BLaER1 treated with 17β-estradiol and CSF1 and Interleukin-3, amounts not matched to agents 10 nM and 100 nM (cell line): ENCODE results near the gene KCNAB2.

Source experiments
- H3K27ac ChIP-seq, 11 experiments: shearing (Covaris generic); formaldehyde crosslinking; 2 replicates each; pipeline ENCODE4 v1.8.1; 2022
- H3K27me3 ChIP-seq, 11 experiments: shearing (Covaris generic); formaldehyde crosslinking; 2 replicates each; pipeline ENCODE4 v1.8.1; 2022
- H3K36me3 ChIP-seq, 11 experiments: shearing (Covaris generic); formaldehyde crosslinking; 2 replicates each; pipeline ENCODE4 v1.8.1; 2022
- H3K4me1 ChIP-seq, 10 experiments: shearing (Covaris generic); formaldehyde crosslinking; 2 replicates each; pipeline ENCODE4 v1.8.1; 2022
- H3K4me2 ChIP-seq, 11 experiments: shearing (Covaris generic); formaldehyde crosslinking; 2 replicates each; pipeline ENCODE4 v1.8.1; 2022
- H3K4me3 ChIP-seq, 10 experiments: shearing (Covaris generic); formaldehyde crosslinking; 2 replicates each; pipeline ENCODE4 v1.8.1; 2022
- H3K9ac ChIP-seq, 11 experiments: shearing (Covaris generic); formaldehyde crosslinking; 2 replicates each; pipeline ENCODE4 v1.8.1; 2022
- H3K9me3 ChIP-seq, 11 experiments: shearing (Covaris generic); formaldehyde crosslinking; replicated peaks in 1 of 11; 2 replicates each; pipeline ENCODE4 v1.8.1; 2022
- H4K20me1 ChIP-seq, 11 experiments: shearing (Covaris generic); formaldehyde crosslinking; 2 replicates each; pipeline ENCODE4 v1.8.1; 2022
- Cebpa-rat ChIP-seq, 11 experiments: shearing (Covaris generic); IDR thresholded peaks; 2 replicates each; pipeline ENCODE4 v1.8.1; 2022

The KCNAB2 gene

DNA sequence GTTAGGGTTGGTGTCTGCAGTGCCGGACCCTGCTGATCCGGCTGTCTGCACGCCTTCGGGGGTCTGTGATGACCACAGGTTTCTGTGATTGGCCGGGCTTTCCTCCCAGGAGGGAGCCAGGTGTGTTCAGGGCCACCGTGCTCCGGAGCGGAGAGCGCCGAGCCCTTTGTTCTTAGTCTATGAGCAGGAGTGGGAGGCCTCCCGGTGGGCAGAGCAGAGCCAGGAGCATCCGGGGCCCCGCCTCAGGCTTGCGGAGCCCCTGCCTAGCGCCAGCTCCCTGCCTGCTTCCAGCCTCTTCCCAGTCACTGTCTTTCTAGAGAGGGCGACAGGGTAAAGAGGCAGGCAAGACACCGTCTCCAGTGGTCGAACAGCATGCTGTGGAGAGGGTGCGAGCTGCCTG, 31.8 kb downstream of the KCNAB2 start:
- Histone ChIP-seq H3K27me3 (no peaks in the 10 kb centered on the region), H3K36me3 (peaks cover 70 to 100% (median 100%) of the 10 kb centered on the region in 11 experiments), H3K4me1 (peaks cover 0 to 47% (median 39%) of the 10 kb centered on the region in 10 experiments; a peak in 15 of 20 replicates), H3K4me3 (no peak overlapping the region), H3K9me3 (no peaks in the 10 kb centered on the region), H3K4me2 (peak overlapping the region in 2 of 11 experiments; percentile 45 to 63; a peak in 3 of 22 replicates), H4K20me1 (peaks cover 66 to 100% (median 100%) of the 10 kb centered on the region in 11 experiments), H3K27ac (no peak overlapping the region), H3K9ac (peak overlapping the region in 2 of 11 experiments; percentile 30; a peak in 1 of 22 replicates)
- no peak for TF ChIP-seq Cebpa-rat (IDR thresholded peaks at IDR 0.05)

DNA sequence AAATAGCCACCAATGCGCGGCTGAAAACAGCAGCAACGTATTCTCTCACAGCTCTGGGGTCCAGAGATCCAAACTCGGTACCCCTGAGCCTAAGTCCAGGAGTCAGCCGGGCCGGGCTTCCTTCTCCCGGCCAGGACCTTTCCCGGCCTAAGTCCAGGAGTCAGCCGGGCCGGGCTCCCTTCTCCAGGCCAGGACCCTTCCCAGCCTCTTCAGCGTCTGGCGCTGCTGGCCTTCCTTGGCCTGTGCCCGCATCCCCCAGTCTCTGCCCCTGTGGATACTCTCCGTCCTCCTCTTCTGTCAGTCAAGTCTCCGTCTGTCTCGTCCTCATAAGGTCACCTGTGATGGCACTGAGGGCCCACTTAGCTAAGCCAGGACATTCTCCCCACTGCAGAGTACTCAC, 32.2 kb downstream of the KCNAB2 start:
- peak overlapping the region in 5 of 11 experiments; percentile 45 to 88 (median 77); a peak in 7 of 22 replicates for H3K4me2 ChIP-seq

DNA sequence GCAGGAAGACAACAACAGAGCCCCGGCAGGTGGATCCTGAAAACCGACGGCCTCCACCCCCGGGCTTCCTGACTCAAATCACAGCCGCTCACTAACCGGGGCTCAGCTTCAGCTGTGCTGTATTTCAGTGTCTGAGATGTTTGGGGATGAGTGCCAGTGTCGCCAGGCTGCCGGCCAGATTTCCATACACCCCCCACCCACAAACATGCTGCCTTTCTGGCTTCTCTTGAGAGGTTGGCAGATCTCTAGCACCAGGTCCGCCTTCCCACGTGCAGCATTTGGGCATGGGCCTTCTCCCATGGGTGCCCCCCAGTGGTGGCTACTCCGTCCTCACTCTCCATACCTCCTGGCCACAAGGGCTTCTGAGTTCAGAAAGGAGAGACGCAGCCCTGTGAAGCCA, 34.8 kb downstream of the KCNAB2 start:
- TF ChIP-seq Cebpa-rat (IDR thresholded peaks at IDR 0.05): no peak
- Histone ChIP-seq H3K27ac (peak overlapping the region in 2 of 11 experiments; percentile 33 to 41; a peak in 2 of 22 replicates), H3K9ac (peak overlapping the region in 4 of 11 experiments; percentile 8 to 42 (median 20); a peak in 3 of 22 replicates)

More for the DNA sequence above, 32.2 kb downstream of the KCNAB2 start:
- Histone ChIP-seq H3K9me3 (no peaks in the 10 kb centered on the region), H3K27ac (no peak overlapping the region), H3K27me3 (no peaks in the 10 kb centered on the region), H3K36me3 (peaks cover 70 to 100% (median 100%) of the 10 kb centered on the region in 11 experiments), H3K9ac (peak overlapping the region in 2 of 11 experiments; percentile 30; a peak in 2 of 22 replicates), H3K4me1 (peaks cover 0 to 47% (median 39%) of the 10 kb centered on the region in 10 experiments; a peak in 15 of 20 replicates), H3K4me3 (no peak overlapping the region), H4K20me1 (peaks cover 66 to 100% (median 100%) of the 10 kb centered on the region in 11 experiments)
- TF ChIP-seq Cebpa-rat (IDR thresholded peaks at IDR 0.05): no peak

DNA sequence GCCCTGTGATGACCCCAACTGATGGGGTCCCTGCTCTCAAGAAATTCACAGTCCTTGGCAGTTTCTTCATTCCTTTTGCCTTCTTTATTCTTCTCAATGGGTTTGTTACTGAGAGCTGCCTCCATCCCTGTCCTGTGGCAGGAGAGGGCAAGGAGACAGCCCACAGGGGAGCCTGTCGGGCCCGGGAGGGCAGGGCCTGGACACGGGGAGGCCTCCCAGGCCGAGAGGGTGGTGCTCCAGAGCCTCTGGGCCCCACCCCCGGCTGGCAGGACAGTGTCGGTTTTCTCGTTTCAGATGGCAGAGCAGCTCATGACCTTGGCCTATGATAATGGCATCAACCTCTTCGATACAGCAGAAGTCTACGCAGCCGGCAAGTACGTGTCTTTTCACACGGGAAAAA, 36.2 kb downstream of the KCNAB2 start:
- Histone ChIP-seq H3K9me3 (no peaks in the 10 kb centered on the region), H3K4me2 (peak overlapping the region in 1 of 11 experiments; percentile 88; a peak in 3 of 22 replicates), H3K4me3 (no peak overlapping the region), H4K20me1 (peaks cover 56 to 100% (median 97%) of the 10 kb centered on the region in 11 experiments), H3K4me1 (peaks cover 0 to 52% (median 34%) of the 10 kb centered on the region in 10 experiments; a peak in 14 of 20 replicates), H3K27ac (no peak overlapping the region), H3K27me3 (no peaks in the 10 kb centered on the region), H3K36me3 (peaks cover 60 to 100% (median 96%) of the 10 kb centered on the region in 11 experiments), H3K9ac (peak overlapping the region in 2 of 11 experiments; percentile 3 to 12; a peak in 1 of 22 replicates)
- no peak for TF ChIP-seq Cebpa-rat (IDR thresholded peaks at IDR 0.05)

More for the DNA sequence above, 34.8 kb downstream of the KCNAB2 start:
- peak overlapping the region in 7 of 11 experiments; percentile 24 to 88 (median 77); a peak in 12 of 22 replicates for H3K4me2 ChIP-seq
- no peaks in the 10 kb centered on the region for H3K9me3 ChIP-seq
- H3K36me3 ChIP-seq: peaks cover 69 to 100% (median 98%) of the 10 kb centered on the region in 11 experiments
- peaks cover 0 to 47% (median 39%) of the 10 kb centered on the region in 10 experiments; a peak in 15 of 20 replicates for H3K4me1 ChIP-seq
- peaks cover 59 to 100% (median 99%) of the 10 kb centered on the region in 11 experiments for H4K20me1 ChIP-seq
- H3K27me3 ChIP-seq: no peaks in the 10 kb centered on the region
- no peak overlapping the region for H3K4me3 ChIP-seq

DNA sequence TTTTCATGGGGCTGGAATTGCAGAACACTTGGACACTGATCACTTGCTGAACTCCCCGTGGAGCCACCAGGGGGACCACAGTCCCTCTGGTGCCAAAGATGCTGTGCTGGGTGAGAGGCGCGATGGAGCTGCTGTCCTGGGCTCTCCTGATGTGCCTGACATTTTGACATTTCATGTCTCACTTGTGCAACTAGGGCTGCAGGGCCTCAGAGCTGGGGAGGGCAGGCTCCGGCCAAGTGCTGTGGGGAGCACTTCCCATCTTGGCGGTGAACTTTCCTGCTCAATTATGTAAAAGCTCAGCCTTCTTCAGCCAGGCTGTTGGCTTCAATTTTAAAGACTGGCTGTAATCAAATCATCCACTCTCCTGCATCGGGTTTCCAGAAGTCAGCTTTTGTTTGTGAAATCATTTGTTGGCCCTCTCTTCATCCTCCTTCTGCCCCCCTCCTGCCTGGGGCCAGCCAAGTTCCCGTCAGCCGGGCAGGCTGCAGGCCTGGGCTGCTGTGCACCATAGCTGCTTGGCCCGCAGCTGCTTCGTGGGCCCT, 36.8 kb downstream of the KCNAB2 start:
- H3K9ac ChIP-seq: 0 out of 22 replicates have a peak overlapping the region, but pooled peaks of 1 of the 11 experiments have one; percentile 12
- peaks cover 54 to 100% (median 94%) of the 10 kb centered on the region in 11 experiments for H4K20me1 ChIP-seq
- no peaks in the 10 kb centered on the region for H3K27me3 ChIP-seq
- TF ChIP-seq Cebpa-rat (IDR thresholded peaks at IDR 0.05): no peak
- no peak overlapping the region for H3K4me3 ChIP-seq
- no peak overlapping the region for H3K27ac ChIP-seq
- H3K36me3 ChIP-seq: peaks cover 55 to 100% (median 96%) of the 10 kb centered on the region in 11 experiments
- H3K9me3 ChIP-seq: no peaks in the 10 kb centered on the region
- H3K4me1 ChIP-seq: peaks cover 0 to 58% (median 29%) of the 10 kb centered on the region in 10 experiments; a peak in 14 of 20 replicates
- no peak overlapping the region for H3K4me2 ChIP-seq

DNA sequence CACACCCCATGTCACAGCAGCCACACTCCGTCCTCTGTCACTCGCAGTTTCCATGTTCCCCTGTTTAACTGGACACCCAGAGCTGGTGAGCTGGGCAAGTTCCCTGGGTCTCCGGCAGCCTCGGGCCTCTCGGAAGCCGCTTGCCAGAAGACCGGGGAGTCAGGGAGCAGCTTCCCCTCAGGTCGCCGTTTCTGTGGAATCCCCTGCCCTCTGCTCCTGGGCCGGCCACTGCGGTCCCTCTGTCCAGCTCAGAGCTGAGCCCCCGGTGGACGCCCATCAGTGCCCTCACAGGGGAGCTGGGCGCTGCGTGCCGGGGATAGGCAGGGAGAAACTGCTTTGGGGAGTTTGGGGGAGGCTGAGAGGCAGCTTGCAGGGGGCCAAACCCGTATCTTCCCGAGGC, 37.7 kb downstream of the KCNAB2 start:
- Histone ChIP-seq H3K4me3 (no peak overlapping the region), H3K27ac (no peak overlapping the region), H3K4me1 (peaks cover 0 to 49% (median 20%) of the 10 kb centered on the region in 10 experiments; a peak in 14 of 20 replicates), H3K9me3 (no peaks in the 10 kb centered on the region), H4K20me1 (peaks cover 45 to 98% (median 89%) of the 10 kb centered on the region in 11 experiments), H3K9ac (no peak overlapping the region), H3K27me3 (no peaks in the 10 kb centered on the region), H3K4me2 (no peak overlapping the region), H3K36me3 (peaks cover 60 to 100% (median 96%) of the 10 kb centered on the region in 11 experiments)
- no peak for TF ChIP-seq Cebpa-rat (IDR thresholded peaks at IDR 0.05)

DNA sequence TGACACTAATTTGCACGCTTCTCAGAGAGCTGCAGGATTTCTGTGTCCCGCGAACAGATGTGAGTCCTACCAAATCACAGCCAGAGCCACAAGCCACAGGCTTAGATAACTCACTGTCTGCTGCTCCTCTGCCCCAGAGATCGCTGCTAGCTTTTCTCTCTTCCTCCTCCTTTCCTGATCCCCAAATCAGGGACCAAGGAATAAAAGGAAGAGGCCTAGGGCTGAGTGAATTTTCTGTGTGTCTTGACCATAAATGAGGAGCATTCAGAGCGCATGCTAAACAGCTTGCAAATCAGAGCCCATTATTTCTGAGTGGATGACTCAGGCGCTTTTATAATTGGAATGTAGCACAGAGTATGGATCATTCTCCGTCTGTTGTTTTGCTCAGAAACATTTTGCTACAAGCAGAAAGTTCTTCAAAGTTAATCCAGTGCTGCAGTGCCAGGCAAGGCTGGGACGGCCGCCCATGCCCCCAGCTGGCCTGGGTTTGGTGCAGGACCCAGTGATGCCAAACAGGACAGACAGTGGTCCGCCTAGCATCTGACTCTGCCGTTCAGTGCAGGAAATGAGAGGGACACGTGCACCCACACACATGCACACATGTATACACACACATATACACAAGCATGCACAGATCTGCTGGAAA, 38.2 kb downstream of the KCNAB2 start:
- Histone ChIP-seq H3K36me3 (peaks cover 62 to 98% (median 93%) of the 10 kb centered on the region in 11 experiments), H3K4me1 (peaks cover 0 to 44% (median 15%) of the 10 kb centered on the region in 10 experiments; a peak in 14 of 20 replicates), H3K4me3 (no peak overlapping the region), H3K27ac (no peak overlapping the region), H3K9ac (no peak overlapping the region), H3K9me3 (no peaks in the 10 kb centered on the region), H4K20me1 (peaks cover 40 to 97% (median 85%) of the 10 kb centered on the region in 11 experiments), H3K27me3 (no peaks in the 10 kb centered on the region), H3K4me2 (no peak overlapping the region)
- TF ChIP-seq Cebpa-rat (IDR thresholded peaks at IDR 0.05): no peak

DNA sequence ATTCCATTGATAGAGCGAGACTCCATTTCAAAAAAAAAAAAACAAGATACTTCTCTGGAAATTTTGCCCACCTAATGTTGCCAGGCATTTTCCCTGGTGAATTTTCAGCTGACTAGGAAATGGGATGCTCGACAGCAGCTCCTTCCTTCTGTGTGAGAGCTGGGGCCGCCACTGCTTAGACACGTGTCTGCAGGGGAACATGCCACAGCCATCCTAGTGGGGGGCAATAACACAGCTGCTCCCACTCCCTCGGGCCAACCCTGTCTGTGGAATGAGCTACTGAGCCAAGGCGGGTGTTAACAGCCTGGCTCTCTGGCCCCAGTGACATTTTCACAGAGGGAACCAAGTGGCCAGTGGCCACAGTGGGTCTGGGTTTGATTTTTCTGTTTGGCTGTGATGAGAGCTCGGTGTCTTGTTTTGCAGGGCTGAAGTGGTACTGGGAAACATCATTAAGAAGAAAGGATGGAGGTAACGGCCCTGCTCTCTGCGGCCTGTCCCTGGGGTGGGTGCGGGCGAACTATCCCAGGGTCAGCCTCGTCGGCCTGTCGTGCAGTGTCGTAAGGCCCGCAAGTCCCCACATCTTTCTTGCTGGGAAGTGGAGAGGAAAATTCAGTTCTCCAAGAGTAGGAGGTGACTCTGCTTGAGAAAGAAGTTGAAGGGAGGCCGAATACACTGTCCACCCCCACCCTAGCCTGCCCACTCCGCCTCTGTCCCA, 39.2 kb downstream of the KCNAB2 start:
- Histone ChIP-seq H3K4me3 (no peak overlapping the region), H3K27ac (no peak overlapping the region), H4K20me1 (peaks cover 34 to 97% (median 83%) of the 10 kb centered on the region in 11 experiments), H3K36me3 (peaks cover 71 to 98% (median 93%) of the 10 kb centered on the region in 11 experiments), H3K27me3 (no peaks in the 10 kb centered on the region), H3K4me1 (peaks cover 0 to 34% (median 12%) of the 10 kb centered on the region in 10 experiments; a peak in 14 of 20 replicates), H3K4me2 (no peak overlapping the region), H3K9ac (no peak overlapping the region), H3K9me3 (no peaks in the 10 kb centered on the region)
- no peak for TF ChIP-seq Cebpa-rat (IDR thresholded peaks at IDR 0.05)
